Gastroesophageal sphincter (tissue), 4 donors: ENCODE data around the gene AMER2. TPM values are rescaled to one million over a fixed set of nuclear protein-coding genes. Genes with fewer than 3 reads are reported as not detected.

Experiments
- ATAC-seq: fragments of 150-250 bp; one replicate; pipeline ENCODE4 v1.9.1; 2016; ENCODE audit warnings: mild to moderate bottlenecking, moderate library complexity
- H3K27ac ChIP-seq, 4 donors: fragments of 200-600 bp; sonication (generic) in 3 of 4; 1 replicate in 3 of 4; 2 replicates in 1 of 4; pipeline ENCODE4 v1.5.1; 2016 to 2019
- H3K27me3 ChIP-seq: fragments of 200-600 bp; sonication (generic); one replicate; pipeline ENCODE4 v1.5.1; 2019
- H3K36me3 ChIP-seq, 2 donors: fragments of 200-600 bp; sonication (generic); one replicate each; pipeline ENCODE4 v1.5.1; 2019; ENCODE audit warnings: control low read depth in 1 of 2
- H3K4me1 ChIP-seq, 3 donors: fragments of 200-600 bp; sonication (generic); 1 replicate in 2 of 3; 2 replicates in 1 of 3; pipeline ENCODE4 v1.5.1; 2016 to 2019; ENCODE audit warnings: control low read depth in 2 of 3
- H3K4me3 ChIP-seq, 2 donors: fragments of 200-600 bp; sonication (generic); one replicate each; pipeline ENCODE4 v1.5.1; 2019; ENCODE audit warnings: mild to moderate bottlenecking in 1 of 2, moderate library complexity in 1 of 2
- H3K9me3 ChIP-seq, 3 donors: fragments of 200-600 bp; sonication (generic); one replicate each; pipeline ENCODE4 v1.5.1; 2017 to 2019; ENCODE audit warnings: control low read depth in 2 of 3
- EP300 ChIP-seq: sonication (generic); formaldehyde crosslinking; IDR thresholded peaks from one replicate; pipeline ENCODE4 v1.6.1; 2017; ENCODE audit warnings: antibody characterized with exemption, mild to moderate bottlenecking
- POLR2A ChIP-seq, 2 donors: fragments of 450-650 bp; IDR thresholded peaks; one replicate each; pipeline ENCODE4 v1.6.1; 2017; ENCODE audit warnings: antibody characterized with exemption in 2 of 2, mild to moderate bottlenecking in 2 of 2, moderate library complexity in 1 of 2
- POLR2AphosphoS5 ChIP-seq: sonication (generic); formaldehyde crosslinking; IDR thresholded peaks from one replicate; pipeline ENCODE4 v1.6.1; 2017; ENCODE audit warnings: antibody characterized with exemption
- whole genome bisulfite sequencing, 2 donors: methylation state at CpG; one replicate each; pipeline ENCODE4 v1.1.5; 2018; ENCODE audit warnings: low coverage in 1 of 2; 5-methylcytosine and 5-hydroxymethylcytosine counted together
- total RNA-seq, 4 donors: library from RNA; depleted of rRNA; stranded (reverse); fragments of >200 nt; gene quantifications; one replicate each; pipeline ENCODE4 v1.1.0, GENCODE V29; 2016
- TF ChIP-seq, protein P1 (sequence below), 4 experiments: fragments of 200-600 bp in 2 of 4; fragments of 450-650 bp in 2 of 4; sonication (generic) in 1 of 4; IDR thresholded peaks; one replicate each; pipeline ENCODE4 v1.5.1; 2017 to 2019; ENCODE audit warnings: antibody characterized with exemption in 4 of 4, mild to moderate bottlenecking in 2 of 4, moderate library complexity in 2 of 4

The AMER2 gene
- total RNA-seq, 4 donors from 2014 or later = 0.04 to 0.81 (median 0.31) TPM; not detected in 1

DNA sequence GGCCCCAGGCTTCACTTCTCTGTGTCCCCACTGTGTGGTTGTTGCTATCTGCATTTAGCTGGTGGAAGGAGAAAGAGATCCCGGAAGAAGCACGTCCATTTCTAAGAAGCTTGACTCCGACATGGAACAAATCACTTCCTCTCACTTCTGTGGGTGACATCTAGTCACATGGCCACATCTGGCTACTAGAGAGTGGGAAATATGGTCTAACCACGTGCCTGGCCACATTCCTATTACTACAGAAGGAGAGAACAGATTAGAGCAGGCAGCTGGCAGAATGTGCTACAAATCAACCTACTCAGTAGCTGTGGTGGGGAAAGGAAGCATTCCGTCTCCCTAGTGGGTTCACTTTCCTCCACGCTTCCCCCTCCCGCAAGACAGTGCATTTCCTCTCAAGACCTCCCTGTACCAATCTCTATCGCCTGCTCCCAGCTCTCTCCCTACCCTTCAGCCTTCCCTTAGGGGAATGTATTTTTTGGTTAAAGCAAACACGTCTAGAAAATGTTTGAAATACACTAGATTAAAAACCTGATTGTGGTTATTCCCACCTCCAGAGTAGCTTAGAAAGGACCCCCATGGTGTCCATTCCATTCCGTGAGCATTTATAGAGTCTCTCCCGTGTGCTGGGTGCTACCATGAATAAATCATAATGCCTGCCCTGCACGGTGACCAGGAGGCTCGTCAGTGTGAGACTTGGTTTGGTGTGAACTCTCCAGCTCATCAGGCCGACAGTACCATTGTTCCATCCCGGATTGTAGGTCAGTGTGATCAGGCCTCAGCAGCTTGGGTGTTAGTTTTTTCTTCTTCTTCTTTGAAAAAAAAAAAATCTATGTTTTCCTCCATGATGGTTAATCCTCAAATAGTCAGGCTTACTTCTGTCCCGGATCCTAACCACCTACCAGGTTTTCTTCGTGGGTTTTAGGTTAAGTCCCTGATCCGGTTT lies 8.0 kb upstream of the AMER2 start:
- Histone ChIP-seq H3K27ac (no peak overlapping the region), H3K9me3 (peaks cover 0 to 23% (median 0%) of the 10 kb centered on the region in 3 donors), H3K27me3 (peaks cover 39% of the 10 kb centered on the region), H3K4me1 (no peaks in the 10 kb centered on the region), H3K4me3 (no peak overlapping the region), H3K36me3 (no peaks in the 10 kb centered on the region)
- WGBS, 2 donors = 63 to 66% methylated on average over 10 to 18 of the region's 18 CpGs
- TF ChIP-seq EP300 (no peak), POLR2AphosphoS5 (no peak)
- no peak for ATAC-seq

DNA sequence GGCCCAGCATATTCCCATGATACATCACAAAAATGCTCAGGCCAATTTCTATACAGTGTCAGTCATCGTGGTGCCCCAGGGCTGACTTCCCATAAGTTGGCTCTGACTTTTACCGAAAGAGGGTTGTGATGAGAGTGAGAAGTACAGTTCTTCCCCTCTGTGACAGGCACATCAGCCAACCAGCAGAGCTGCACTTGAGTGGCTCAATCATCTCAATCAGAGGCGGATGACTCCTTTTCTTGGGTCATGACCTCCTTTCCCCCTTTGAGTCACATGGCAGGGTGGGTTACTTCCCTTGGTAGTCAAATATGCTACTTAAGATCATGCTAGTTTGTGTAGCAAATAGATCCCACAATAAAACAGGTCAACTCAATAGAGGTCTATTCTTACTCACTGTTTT lies 6.9 kb upstream of the AMER2 start:
- Histone ChIP-seq H3K4me1 (no peaks in the 10 kb centered on the region), H3K27ac (no peak overlapping the region), H3K9me3 (peaks cover 0 to 23% (median 0%) of the 10 kb centered on the region in 3 donors), H3K4me3 (no peak overlapping the region), H3K27me3 (peaks cover 50% of the 10 kb centered on the region), H3K36me3 (no peaks in the 10 kb centered on the region)
- WGBS, 2 donors = 67 to 100% methylated on average over 1 to 2 of the region's 3 CpGs
- no peak for TF ChIP-seq POLR2A (IDR thresholded peaks at IDR 0.05)
- TF ChIP-seq, protein P1, sequence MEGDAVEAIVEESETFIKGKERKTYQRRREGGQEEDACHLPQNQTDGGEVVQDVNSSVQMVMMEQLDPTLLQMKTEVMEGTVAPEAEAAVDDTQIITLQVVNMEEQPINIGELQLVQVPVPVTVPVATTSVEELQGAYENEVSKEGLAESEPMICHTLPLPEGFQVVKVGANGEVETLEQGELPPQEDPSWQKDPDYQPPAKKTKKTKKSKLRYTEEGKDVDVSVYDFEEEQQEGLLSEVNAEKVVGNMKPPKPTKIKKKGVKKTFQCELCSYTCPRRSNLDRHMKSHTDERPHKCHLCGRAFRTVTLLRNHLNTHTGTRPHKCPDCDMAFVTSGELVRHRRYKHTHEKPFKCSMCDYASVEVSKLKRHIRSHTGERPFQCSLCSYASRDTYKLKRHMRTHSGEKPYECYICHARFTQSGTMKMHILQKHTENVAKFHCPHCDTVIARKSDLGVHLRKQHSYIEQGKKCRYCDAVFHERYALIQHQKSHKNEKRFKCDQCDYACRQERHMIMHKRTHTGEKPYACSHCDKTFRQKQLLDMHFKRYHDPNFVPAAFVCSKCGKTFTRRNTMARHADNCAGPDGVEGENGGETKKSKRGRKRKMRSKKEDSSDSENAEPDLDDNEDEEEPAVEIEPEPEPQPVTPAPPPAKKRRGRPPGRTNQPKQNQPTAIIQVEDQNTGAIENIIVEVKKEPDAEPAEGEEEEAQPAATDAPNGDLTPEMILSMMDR (IDR thresholded peaks at IDR 0.05) = no peak
- no peak for TF ChIP-seq EP300
- no peak for TF ChIP-seq POLR2AphosphoS5
- no peak for ATAC-seq

DNA sequence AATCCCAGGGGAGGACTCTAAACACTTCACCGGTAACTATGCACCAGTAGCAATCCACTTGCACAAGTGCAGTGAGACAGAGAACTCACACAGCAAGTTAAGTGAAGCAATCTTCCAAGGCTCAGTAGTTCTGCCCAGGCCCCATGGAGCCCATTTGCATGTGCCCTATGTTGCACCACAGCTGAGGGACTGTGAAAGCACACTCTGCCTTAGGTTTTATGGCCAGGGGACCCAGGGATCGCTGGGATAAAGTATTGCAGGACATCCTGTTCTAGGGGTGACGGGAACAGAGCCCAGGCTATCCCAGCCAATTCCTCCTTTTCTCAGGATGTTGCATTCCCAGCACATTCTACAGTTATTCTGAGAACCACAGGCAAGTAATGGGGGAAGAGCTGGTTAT lies 6.0 kb upstream of the AMER2 start:
- no peak overlapping the region for H3K4me3 ChIP-seq
- no peak for ATAC-seq
- peaks cover 0 to 18% (median 0%) of the 10 kb centered on the region in 3 donors for H3K9me3 ChIP-seq
- H3K4me1 ChIP-seq = no peaks in the 10 kb centered on the region
- peaks cover 58% of the 10 kb centered on the region for H3K27me3 ChIP-seq
- no peak overlapping the region for H3K27ac ChIP-seq
- WGBS, 2 donors = 55 to 65% methylated on average over 2 of the region's 3 CpGs
- no peaks in the 10 kb centered on the region for H3K36me3 ChIP-seq
- TF ChIP-seq, protein P1 (IDR thresholded peaks at IDR 0.05) = no peak
- TF ChIP-seq POLR2AphosphoS5 (no peak), POLR2A (IDR thresholded peaks at IDR 0.05) (no peak), EP300 (no peak)

DNA sequence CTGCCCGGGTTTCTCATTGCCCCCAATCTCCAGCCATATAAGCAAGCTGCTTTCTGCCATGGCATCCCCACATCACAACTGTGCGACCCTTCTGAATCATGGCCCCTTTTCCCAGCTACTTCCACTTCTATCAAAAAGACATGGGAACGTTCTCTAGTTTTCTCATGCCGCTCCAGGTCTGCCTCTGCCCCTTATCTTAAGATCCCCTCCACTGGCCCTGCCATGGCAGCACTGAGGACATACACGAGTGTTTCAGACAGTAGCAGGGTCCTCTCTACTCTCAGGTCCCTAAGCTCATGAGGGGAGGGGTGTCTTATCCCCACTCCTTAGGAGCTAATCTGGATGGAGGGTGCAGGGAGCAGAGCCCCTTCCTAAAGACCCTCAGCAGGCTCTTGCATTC lies 5.5 kb upstream of the AMER2 start:
- Histone ChIP-seq H3K27me3 (peaks cover 59% of the 10 kb centered on the region), H3K4me1 (no peaks in the 10 kb centered on the region), H3K27ac (no peak overlapping the region), H3K36me3 (no peaks in the 10 kb centered on the region), H3K4me3 (no peak overlapping the region), H3K9me3 (peaks cover 0 to 14% (median 0%) of the 10 kb centered on the region in 3 donors)
- ATAC-seq = no peak
- WGBS, 2 donors = 76% methylated on average over 5 of the region's 5 CpGs; no CpG with 5 or more reads in 1 of the 2 donors
- TF ChIP-seq, protein P1 (IDR thresholded peaks at IDR 0.05) = no peak

DNA sequence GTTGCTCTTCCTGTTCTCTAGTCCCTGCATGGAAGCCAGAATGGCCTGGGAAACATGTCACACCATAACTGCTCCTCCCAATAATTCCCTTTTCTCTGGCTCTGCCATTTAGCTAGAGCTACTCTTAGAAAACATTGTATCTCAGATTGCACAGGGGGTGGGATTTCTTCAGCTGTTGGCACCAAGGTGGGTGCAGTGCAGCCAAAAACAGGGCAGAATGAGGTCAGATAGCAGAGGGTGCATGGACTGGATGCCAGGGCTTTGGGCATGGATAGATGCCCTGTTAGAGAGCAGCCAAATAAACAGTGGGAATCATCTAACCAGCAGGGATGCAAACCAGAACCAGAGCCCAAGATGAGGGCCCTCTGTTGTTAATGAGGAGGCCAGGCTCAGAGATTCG lies 4.9 kb upstream of the AMER2 start:
- ATAC-seq = no peak
- Histone ChIP-seq H3K27ac (no peak overlapping the region), H3K4me3 (no peak overlapping the region), H3K36me3 (no peaks in the 10 kb centered on the region), H3K9me3 (peaks cover 0 to 14% (median 0%) of the 10 kb centered on the region in 3 donors), H3K4me1 (peaks cover 0 to 4% (median under 1%) of the 10 kb centered on the region in 3 donors), H3K27me3 (peaks cover 66% of the 10 kb centered on the region)
- no peak for TF ChIP-seq POLR2A (IDR thresholded peaks at IDR 0.05)
- TF ChIP-seq EP300 = no peak
- TF ChIP-seq, protein P1 (IDR thresholded peaks at IDR 0.05) = no peak
- TF ChIP-seq POLR2AphosphoS5 = no peak
- no CpG with 5 or more reads among the region's 1 CpG for WGBS, 2 donors
